IMR-90 (cell line): ENCODE results near the gene DCN.

Experiments used
- BHLHE40 ChIP-seq: fragments of 150-350 bp; IDR thresholded peaks from 2 replicates; pipeline ENCODE4 v1.6.1; 2016; ENCODE audit warnings: mild to moderate bottlenecking, low read depth, low read length
- CTCF ChIP-seq: conservative IDR thresholded peaks from 2 replicates; pipeline ENCODE4 v1.5.1; 2012; ENCODE audit warnings: mild to moderate bottlenecking, low read depth, low read length, improper control_type of control experiment
- POLR2A ChIP-seq: IDR thresholded peaks from 2 replicates; pipeline ENCODE4 v1.6.1; 2012; ENCODE audit warnings: mild to moderate bottlenecking, low read depth, low read length
- RCOR1 ChIP-seq: IDR thresholded peaks from 2 replicates; pipeline ENCODE4 v1.6.1; 2012; ENCODE audit warnings: mild to moderate bottlenecking, low read length, improper control_type of control experiment; ENCODE audit not compliant: insufficient replicate concordance
- USF2 ChIP-seq: fragments of 150-350 bp; IDR thresholded peaks from 2 replicates; pipeline ENCODE4 v1.6.1; 2017; ENCODE audit warnings: mild to moderate bottlenecking, antibody characterized with exemption, low read length, low read depth

- TF ChIP-seq RCOR1: no peak
- TF ChIP-seq POLR2A: no peak
- TF ChIP-seq BHLHE40: no peak
- no peak for TF ChIP-seq CTCF
- no peak for TF ChIP-seq USF2
These were observed 59.2 kb downstream of the DCN start for GRCh38 chr12:91123236-91123916.
